Effector memory CD4-positive, alpha-beta T cell (primary cell): ENCODE results near the gene DNAI1.

Source experiments
- DNase-seq, 3 donors: peaks; one replicate each; pipeline ENCODE4 v3.0.0-alpha.2; 2020
- H3K27ac ChIP-seq: 2 replicates; pipeline ENCODE4 v1.7.0; 2013; ENCODE audit warnings: mild to moderate bottlenecking, low read length, moderate library complexity; ENCODE audit not compliant: insufficient read depth, poor library complexity, severe bottlenecking
- H3K27me3 ChIP-seq: replicated peaks from 2 replicates; pipeline ENCODE4 v1.7.0; 2013; ENCODE audit warnings: mild to moderate bottlenecking, low read length; ENCODE audit not compliant: insufficient read depth, control insufficient read depth, poor library complexity, severe bottlenecking
- H3K36me3 ChIP-seq: 2 replicates; pipeline ENCODE4 v1.7.0; 2013; ENCODE audit warnings: mild to moderate bottlenecking, low read length, moderate library complexity; ENCODE audit not compliant: control insufficient read depth, insufficient read depth
- H3K4me1 ChIP-seq: 2 replicates; pipeline ENCODE4 v1.7.0; 2013; ENCODE audit warnings: low read length, mild to moderate bottlenecking; ENCODE audit not compliant: control insufficient read depth, insufficient read depth, poor library complexity, severe bottlenecking
- H3K4me3 ChIP-seq: 2 replicates; pipeline ENCODE4 v1.7.0; 2013; ENCODE audit warnings: low read length, low read depth, mild to moderate bottlenecking; ENCODE audit not compliant: insufficient read depth, poor library complexity, severe bottlenecking
- H3K9me3 ChIP-seq: 2 replicates; pipeline ENCODE4 v1.7.0; 2013; ENCODE audit warnings: mild to moderate bottlenecking, low read length, moderate library complexity; ENCODE audit not compliant: control insufficient read depth

Gene DNAI1

GRCh38 chr9:34546834-34547827, 88.5 kb downstream of the DNAI1 start:
- Histone ChIP-seq H3K27ac (no peak overlapping the region), H3K9me3 (no peaks in the 10 kb centered on the region), H3K27me3 (no peaks in the 10 kb centered on the region), H3K4me1 (no peaks in the 10 kb centered on the region), H3K4me3 (no peak overlapping the region), H3K36me3 (no peaks in the 10 kb centered on the region)
- DNase-seq: peak in 2 of 3 donors; percentile 15 to 20

- H3K36me3 ChIP-seq: no peaks in the 10 kb centered on the region
- no peak overlapping the region for H3K27ac ChIP-seq
- no peak for DNase-seq
- H3K9me3 ChIP-seq: no peaks in the 10 kb centered on the region
- no peaks in the 10 kb centered on the region for H3K4me1 ChIP-seq
- no peaks in the 10 kb centered on the region for H3K27me3 ChIP-seq
- H3K4me3 ChIP-seq: no peak overlapping the region
Measured at GRCh38 chr9:34547960-34548611, 89.5 kb downstream of the DNAI1 start.

- Histone ChIP-seq H3K27me3 (no peaks in the 10 kb centered on the region), H3K9me3 (no peaks in the 10 kb centered on the region), H3K4me3 (no peak overlapping the region), H3K36me3 (no peaks in the 10 kb centered on the region), H3K27ac (no peak overlapping the region), H3K4me1 (no peaks in the 10 kb centered on the region)
- no peak for DNase-seq
Measured at GRCh38 chr9:34549407-34549732, 90.8 kb downstream of the DNAI1 start.

DNA sequence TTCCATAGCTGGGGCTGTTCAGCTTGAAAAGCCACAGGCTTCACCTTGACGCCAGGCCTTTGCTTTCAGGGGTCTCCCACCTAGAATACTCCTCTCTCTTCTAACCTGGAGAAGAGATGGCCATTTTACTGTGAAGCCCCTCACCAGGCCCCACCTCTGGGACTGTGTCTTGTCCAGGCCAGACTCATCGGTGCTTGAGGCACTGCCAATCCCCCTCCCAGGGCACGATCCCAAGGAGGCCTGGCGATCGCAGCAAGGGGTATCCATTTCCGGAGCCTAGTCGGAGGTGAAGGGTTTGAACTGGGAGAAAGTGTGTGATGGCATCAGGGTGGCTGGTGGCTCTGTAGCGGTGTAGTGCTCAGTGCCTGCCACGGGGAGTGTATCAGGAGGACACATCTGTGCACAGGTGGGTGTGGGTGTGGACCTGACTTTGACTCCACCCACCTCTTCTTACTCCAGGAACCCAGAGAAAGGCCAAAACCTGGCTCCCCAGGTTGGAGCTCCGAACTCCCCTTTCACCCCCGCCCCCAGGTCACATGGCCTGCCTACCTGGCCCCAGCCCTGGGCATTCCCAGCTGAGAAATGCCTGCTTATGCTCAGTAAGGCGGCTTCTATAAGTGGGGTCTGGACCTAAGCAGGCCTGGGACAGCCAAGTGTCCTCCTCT, 91.5 kb downstream of the DNAI1 start:
- Histone ChIP-seq H3K4me1 (no peaks in the 10 kb centered on the region), H3K27me3 (no peaks in the 10 kb centered on the region), H3K36me3 (no peaks in the 10 kb centered on the region), H3K4me3 (no peak overlapping the region), H3K9me3 (no peaks in the 10 kb centered on the region), H3K27ac (no peak overlapping the region)
- no peak for DNase-seq

DNA sequence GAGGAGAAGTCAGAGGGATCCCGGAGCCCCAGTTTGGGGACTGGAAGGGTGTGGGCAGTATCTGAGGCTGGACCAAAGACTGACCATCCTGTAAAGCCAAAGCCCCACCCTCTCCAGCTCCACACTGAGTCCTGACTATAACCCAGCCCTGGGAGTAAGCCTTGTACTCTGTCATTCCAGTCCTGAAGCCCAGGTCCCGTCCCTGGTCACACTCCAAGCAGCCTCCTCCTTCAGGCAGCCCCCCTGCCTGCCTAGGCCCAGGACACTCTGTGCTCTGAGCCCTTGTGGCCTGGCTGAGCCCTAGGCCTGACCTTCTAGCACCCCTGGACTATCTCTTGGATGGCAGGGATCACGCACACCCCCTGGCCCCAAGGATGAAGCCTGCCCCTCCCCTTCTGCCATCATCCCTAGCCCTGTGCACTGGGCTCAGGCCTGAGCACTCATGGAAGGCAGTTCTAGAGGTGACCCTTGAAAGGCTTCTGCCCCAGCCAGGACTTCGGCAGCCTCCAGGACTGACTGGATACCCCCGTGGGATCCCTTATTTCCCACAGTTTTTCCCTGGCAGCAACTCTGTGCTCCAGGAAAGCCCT, 92.2 kb downstream of the DNAI1 start:
- H3K9me3 ChIP-seq: no peaks in the 10 kb centered on the region
- H3K36me3 ChIP-seq: no peaks in the 10 kb centered on the region
- DNase-seq: no peak
- H3K4me3 ChIP-seq: no peak overlapping the region
- no peaks in the 10 kb centered on the region for H3K4me1 ChIP-seq
- H3K27me3 ChIP-seq: no peaks in the 10 kb centered on the region
- no peak overlapping the region for H3K27ac ChIP-seq

DNA sequence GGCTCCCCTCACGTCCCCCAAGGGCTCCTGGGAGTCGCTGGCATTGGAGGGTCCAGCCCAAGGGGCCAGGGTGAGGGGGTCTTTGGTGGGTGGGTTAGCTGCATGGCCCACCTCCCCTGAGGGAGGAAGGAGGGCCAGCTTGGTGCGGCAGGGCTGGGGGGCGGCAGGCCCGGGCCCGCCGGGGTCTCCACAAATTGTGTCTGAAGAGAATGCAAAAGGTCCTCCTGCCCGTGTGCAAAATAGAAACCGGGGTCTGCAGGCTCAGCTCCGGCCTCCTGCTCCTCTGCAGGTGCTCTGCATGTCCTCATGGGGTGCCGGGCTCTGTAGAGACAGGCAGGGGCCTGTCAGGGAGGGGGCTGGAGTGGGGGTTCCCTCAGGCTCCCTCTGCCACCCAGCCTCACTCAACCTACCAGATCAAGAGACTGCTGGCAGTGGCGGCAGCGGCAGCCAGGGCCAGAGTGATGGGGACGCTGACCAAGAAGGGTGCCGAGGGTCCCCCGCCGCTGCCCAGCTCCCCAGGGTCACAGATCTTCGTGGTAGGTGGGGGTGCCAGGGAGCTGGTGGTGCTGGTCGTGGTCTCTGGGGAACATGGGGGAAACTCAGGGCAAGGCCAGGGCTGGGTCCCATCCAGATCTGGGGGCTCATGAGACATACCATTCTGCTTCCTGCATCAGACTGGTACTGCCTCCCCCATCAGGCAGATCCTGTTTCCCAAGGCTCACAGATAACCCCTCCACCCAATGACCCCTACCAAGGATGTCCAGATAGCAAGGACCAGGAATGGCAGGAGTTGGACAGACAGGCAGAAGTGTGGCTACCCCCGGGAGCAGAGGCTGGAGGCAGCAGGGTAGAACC, 93.4 kb downstream of the DNAI1 start:
- H3K27ac ChIP-seq: no peak overlapping the region
- no peaks in the 10 kb centered on the region for H3K9me3 ChIP-seq
- no peak for DNase-seq
- no peak overlapping the region for H3K4me3 ChIP-seq
- H3K4me1 ChIP-seq: no peaks in the 10 kb centered on the region
- H3K36me3 ChIP-seq: no peaks in the 10 kb centered on the region
- H3K27me3 ChIP-seq: no peaks in the 10 kb centered on the region

DNA sequence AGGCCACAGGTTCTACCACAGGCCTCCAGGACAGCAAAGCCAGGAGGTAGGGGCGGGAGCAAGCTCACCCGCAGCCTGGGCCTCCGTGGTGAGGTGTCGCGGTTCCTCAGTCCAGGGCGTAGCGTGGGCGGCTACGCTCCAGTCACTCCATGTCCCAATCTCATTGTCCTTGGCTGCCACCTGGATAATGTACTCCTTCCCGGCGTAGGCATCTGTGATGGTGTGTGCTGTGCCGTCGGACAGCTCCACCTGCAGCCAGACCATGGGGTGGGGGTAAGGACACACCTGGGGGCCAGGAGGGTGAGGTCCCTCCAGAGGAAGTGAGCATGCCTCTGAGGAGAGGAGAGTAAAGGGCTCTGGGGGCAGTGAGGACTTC, 94.0 kb downstream of the DNAI1 start:
- no peaks in the 10 kb centered on the region for H3K27me3 ChIP-seq
- no peaks in the 10 kb centered on the region for H3K36me3 ChIP-seq
- H3K9me3 ChIP-seq: no peaks in the 10 kb centered on the region
- H3K4me3 ChIP-seq: no peak overlapping the region
- H3K27ac ChIP-seq: no peak overlapping the region
- no peak for DNase-seq
- H3K4me1 ChIP-seq: no peaks in the 10 kb centered on the region

DNA sequence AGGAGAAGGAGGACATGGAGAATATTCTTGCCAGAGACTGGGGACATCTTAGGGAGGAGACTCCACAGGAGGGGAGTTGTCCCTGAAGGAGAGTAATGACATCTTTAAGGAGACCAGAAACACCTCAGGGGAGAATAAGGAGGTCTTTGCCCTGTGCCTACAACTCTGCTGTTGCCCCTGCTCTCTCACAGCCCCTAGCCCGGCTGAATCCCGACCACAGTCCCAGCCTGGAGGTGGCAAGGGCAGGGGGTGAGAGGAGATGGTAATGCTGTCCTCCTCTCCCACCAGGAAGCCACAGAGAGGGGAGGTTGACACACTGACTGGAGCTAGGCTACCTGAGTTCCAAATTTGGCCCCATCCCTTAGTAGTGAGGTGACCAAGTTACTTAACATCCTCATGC, 94.4 kb downstream of the DNAI1 start:
- no peak for DNase-seq
- Histone ChIP-seq H3K36me3 (no peaks in the 10 kb centered on the region), H3K4me1 (no peaks in the 10 kb centered on the region)

DNA sequence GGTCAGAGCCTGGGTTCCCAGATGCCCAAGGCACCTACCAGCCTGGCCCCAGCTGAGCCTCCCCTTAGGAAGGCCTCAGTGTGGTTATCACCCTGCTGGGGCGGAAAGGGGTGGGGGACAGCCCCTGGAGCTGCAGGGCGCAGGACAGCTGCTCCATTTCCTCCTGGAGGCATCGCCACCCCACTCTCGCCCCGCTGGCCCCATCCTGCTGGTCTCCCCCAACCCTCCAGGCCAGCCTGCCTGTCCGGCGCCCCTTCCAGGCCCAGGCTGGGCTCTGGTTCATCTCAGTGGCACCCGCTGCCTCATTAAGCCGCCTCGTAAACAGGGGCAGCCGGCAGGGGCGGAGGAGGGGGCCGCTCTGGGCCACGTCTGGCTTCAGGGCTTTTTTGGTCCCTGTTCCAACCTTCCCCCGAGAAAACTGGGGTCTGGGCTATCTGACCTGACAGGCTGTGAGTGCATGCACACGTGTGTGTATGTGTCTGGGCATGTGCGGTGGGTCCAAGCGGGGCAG, 95.0 kb downstream of the DNAI1 start:
- no peaks in the 10 kb centered on the region for H3K4me1 ChIP-seq
- no peaks in the 10 kb centered on the region for H3K27me3 ChIP-seq
- no peak overlapping the region for H3K4me3 ChIP-seq
- no peak overlapping the region for H3K27ac ChIP-seq
- no peaks in the 10 kb centered on the region for H3K36me3 ChIP-seq
- no peaks in the 10 kb centered on the region for H3K9me3 ChIP-seq
- no peak for DNase-seq

More for the DNA sequence above, 94.4 kb downstream of the DNAI1 start:
- H3K27ac ChIP-seq: no peak overlapping the region
- no peaks in the 10 kb centered on the region for H3K27me3 ChIP-seq
- no peaks in the 10 kb centered on the region for H3K9me3 ChIP-seq
- H3K4me3 ChIP-seq: no peak overlapping the region
